K562 (cell line): ENCODE results near the gene ADRM1. TPM values are rescaled to one million over a fixed set of nuclear protein-coding genes. Genes with fewer than 3 reads are reported as not detected.
A peak's percentile ranks its signal among the peaks of the same experiment; 100 is the strongest.

Source experiments
- ATAC-seq: fragments of 200-7000 bp; cut with Tn5 transposase; 3 replicates; pipeline ENCODE4 v1.9.1; 2020; ENCODE audit warnings: moderate library complexity
- BruUV-seq: library from RNA; stranded (reverse); fragments of 400-500 nt; replicated peaks from 2 replicates; lab custom pipeline; 2021; lab: Mats Ljungman, UMichigan
- CTCF ChIA-PET: fragments of 300-600 bp; formaldehyde crosslinking; extraction: SDS; loops from one replicate; lab custom pipeline; 2021; ENCODE audit warnings: low intra/inter-chr PET ratio; lab: Yijun Ruan, JAX
- POLR2A ChIA-PET: fragments of 300-600, 350-650 bp; sonication (Branson Sonifier 250); formaldehyde crosslinking; extraction: SDS; loops from one replicate; lab custom pipeline; 2021; ENCODE audit warnings: antibody characterized with exemption, inconsistent platforms; lab: Yijun Ruan, JAX
- DNase-seq, 4 experiments: peaks; one replicate each; pipeline versions ENCODE4 v3.0.0 to v3.0.0-alpha.2; 2011 to 2018; ENCODE audit warnings: low spot score in 3 of 4, mixed read lengths in 3 of 4; ENCODE audit errors: extremely low read depth in 1 of 4
- FAIRE-seq: peaks from 2 replicates; lab custom pipeline; 2011; peaks lifted over from hg19 to GRCh38; lab: Jason Lieb, UNC
- H2AFZ ChIP-seq: 2 replicates; pipeline ENCODE4 v1.6.0; 2011; ENCODE audit warnings: low read depth, low read length, control low read depth, inconsistent platforms
- H3K27ac ChIP-seq: fragments of 200-600 bp; 3 replicates; pipeline ENCODE4 v1.8.0; 2011; ENCODE audit warnings: low read depth, mild to moderate bottlenecking, control low read depth, inconsistent platforms, low read length, moderate library complexity, mixed read lengths; ENCODE audit errors: extremely low read depth
- H3K27me3 ChIP-seq, 2 experiments: fragments of 300-600 bp in 1 of 2; 2 replicates in 1 of 2; 3 replicates in 1 of 2; pipeline versions ENCODE4 v1.6.0 to v1.8.0; 2011; ENCODE audit warnings: inconsistent platforms in 2 of 2, low read length in 2 of 2, mild to moderate bottlenecking in 1 of 2, mixed read lengths in 1 of 2, moderate library complexity in 1 of 2; ENCODE audit not compliant: control insufficient read depth in 2 of 2, insufficient read depth in 2 of 2
- H3K36me3 ChIP-seq: fragments of 300-600 bp; 3 replicates; pipeline ENCODE4 v1.8.0; 2011; ENCODE audit warnings: mild to moderate bottlenecking, low read length, inconsistent platforms; ENCODE audit not compliant: control insufficient read depth, insufficient read depth
- H3K4me1 ChIP-seq, 2 experiments: fragments of 200-600 bp in 1 of 2; replicated peaks in 1 of 2; 2 replicates in 1 of 2; 3 replicates in 1 of 2; pipeline versions ENCODE4 v1.5.1 to v1.8.0; 2011; ENCODE audit warnings: inconsistent platforms in 2 of 2, low read length in 2 of 2, mild to moderate bottlenecking in 1 of 2, mixed read lengths in 1 of 2, moderate library complexity in 1 of 2; ENCODE audit not compliant: control insufficient read depth in 2 of 2, insufficient read depth in 2 of 2
- H3K4me2 ChIP-seq: 2 replicates; pipeline ENCODE4 v1.6.1; 2011; ENCODE audit warnings: low read length, control low read depth, inconsistent platforms, mixed read lengths; ENCODE audit not compliant: insufficient read depth
- H3K4me3 ChIP-seq: fragments of 200-600 bp; sonication (generic), shearing (Covaris generic); 2 replicates; pipeline ENCODE4 v1.5.1; 2016; ENCODE audit warnings: control low read depth, inconsistent platforms
- H3K79me2 ChIP-seq: fragments of 200-600 bp; 3 replicates; pipeline ENCODE4 v1.8.0; 2011; ENCODE audit warnings: low read length, inconsistent platforms; ENCODE audit not compliant: control insufficient read depth, insufficient read depth
- H3K9ac ChIP-seq, 2 experiments: 2 replicates each; pipeline versions ENCODE4 v1.6.0 to v1.6.1; 2011; ENCODE audit warnings: low read depth in 2 of 2, low read length in 2 of 2, control low read depth in 1 of 2, inconsistent platforms in 1 of 2, mild to moderate bottlenecking in 1 of 2, mixed read lengths in 1 of 2; ENCODE audit not compliant: insufficient read depth in 1 of 2
- H3K9me1 ChIP-seq: one replicate; pipeline ENCODE4 v1.6.0; 2011; ENCODE audit warnings: inconsistent platforms, mild to moderate bottlenecking, low read length, moderate library complexity; ENCODE audit not compliant: control insufficient read depth, insufficient read depth
- H3K9me3 ChIP-seq: replicated peaks from 2 replicates; pipeline ENCODE4 v1.5.1; 2011; ENCODE audit warnings: low read depth, low read length, inconsistent platforms; ENCODE audit not compliant: control insufficient read depth, insufficient read depth
- H4K20me1 ChIP-seq: replicated peaks from 2 replicates; pipeline ENCODE4 v1.6.1; 2011; ENCODE audit warnings: low read length, inconsistent platforms, mixed read lengths; ENCODE audit not compliant: control insufficient read depth, insufficient read depth
- POLR2G ChIP-seq: fragments of 200-400 bp; formaldehyde crosslinking; IDR thresholded peaks from 2 replicates; pipeline ENCODE4 v1.6.1; 2017; ENCODE audit warnings: low read depth, mild to moderate bottlenecking, antibody characterized with exemption, low read length, moderate library complexity
- RBFOX2 ChIP-seq: fragments of 200-400 bp; formaldehyde crosslinking; IDR thresholded peaks from 2 replicates; pipeline ENCODE4 v1.6.1; 2017; ENCODE audit warnings: low read depth, mild to moderate bottlenecking, low read length, moderate library complexity
- SMAD3 ChIP-seq: fragments of 450-650 bp; formaldehyde crosslinking; conservative IDR thresholded peaks from 2 replicates; pipeline ENCODE4 v1.4.0; 2020; ENCODE audit warnings: mild to moderate bottlenecking
- WGBS: fragments of 100-300 bp; shearing (Covaris generic); methylation state at CpG from one replicate; pipeline ENCODE4 v1.1.6; 2016; ENCODE audit warnings: low coverage, mixed read lengths; ENCODE audit not compliant: insufficient coverage; ENCODE audit errors: missing lambda C conversion rate; 5-methylcytosine and 5-hydroxymethylcytosine counted together
- in situ Hi-C: fragments of 300-500 bp; cut with MboI; formaldehyde crosslinking; loops from 4 replicates; pipeline ENCODE4 v1.15.0; 2018; ENCODE audit warnings: inconsistent platforms, mixed read lengths
- intact Hi-C: fragments of 100-400 bp; cut with micrococcal nuclease; formaldehyde crosslinking; loops from 2 replicates; pipeline ENCODE4 v1.14.2; 2022
- polyA plus RNA-seq, 8 experiments: library from polyadenylated mRNA; depleted of rRNA in 4 of 8; stranded (reverse) in 5 of 8; unstranded in 3 of 8; fragments of >200 nt; fragmentation: Nextera tagmentation in 2 of 8; fragmentation: Illumina TruSeq in 1 of 8; extraction: Ambion mirVana in 2 of 8; extraction: Trizol in 1 of 8; gene quantifications; 2 replicates each; pipeline versions ENCODE4 v1.2.1 to v1.2.3, GENCODE V29; 2011 to 2014; ENCODE audit warnings: inconsistent platforms in 1 of 8, missing spikeins in 1 of 8
- total RNA-seq, 7 experiments: library from RNA; depleted of rRNA in 6 of 7; stranded (reverse); fragments of >200 nt in 6 of 7; fragmentation: Illumina TruSeq in 2 of 7; extraction: Trizol in 2 of 7; gene quantifications; 2 replicates each; pipeline versions ENCODE4 v1.2.1 to v1.2.3, GENCODE V29; 2011 to 2021; ENCODE audit warnings: low replicate concordance in 1 of 7

ADRM1 gene
- total and polyA plus RNA-seq, 9 of the 15 experiments (the other 6 are each of a cell fraction or from before 2014, with no cell fraction given): 5.0 to 223 (median 67.4) TPM

GRCh38 chr20:62304331-62305148, 1.7 kb downstream of the ADRM1 start:
- H3K36me3 ChIP-seq: peaks cover 60% of the 10 kb centered on the region
- peaks cover 37% of the 10 kb centered on the region for H3K79me2 ChIP-seq
- peak overlapping the region; percentile 89 for H3K4me2 ChIP-seq
- peak overlapping the region; percentile 29; the same call in 2 of the 3 replicates for H3K27ac ChIP-seq
- no peak for FAIRE-seq
- peaks cover 14 to 60% of the 10 kb centered on the region in 2 experiments for H3K4me1 ChIP-seq
- ATAC-seq: no peak
- BruUV-seq: no TSS peak
- peak overlapping the region; percentile 86 to 98 for H3K9ac ChIP-seq
- no peak for DNase-seq
- WGBS: 81% methylated on average over 28 of the region's 29 CpGs
- intact Hi-C loops (loop anchor here (5.0 to 10.0 kb wide), 3 partner anchors 63 to 320 kb away; partner anchors contain the start of gene LAMA5), in situ Hi-C loops (loop anchor here (5.0 to 10.0 kb wide), 3 partner anchors 63 to 310 kb away; partner anchors contain the start of gene LAMA5)
- H3K9me3 ChIP-seq: no peaks in the 10 kb centered on the region
- H2AFZ ChIP-seq: no peak overlapping the region
- H4K20me1 ChIP-seq: peaks cover 20% of the 10 kb centered on the region
- ChIA-PET CTCF (no interaction called here), POLR2A (interaction anchor here (1.3 to 2.9 kb wide), 3 partner anchors 11 to 82 kb away, joined by 6 to 19 read pairs (median 6); partner anchors contain the start of gene RPS21)
- peak overlapping the region; percentile 71 for H3K4me3 ChIP-seq
- H3K9me1 ChIP-seq: peaks cover 5% of the 10 kb centered on the region
- TF ChIP-seq RBFOX2 (peak; percentile 35; the same call in 1 of the 2 replicates), POLR2G (peak; percentile 40; the same call in 1 of the 2 replicates), SMAD3 (CRISPR knock-in tag) (no peak)
- no peaks in the 10 kb centered on the region for H3K27me3 ChIP-seq
